GM10248 (cell line): Measurements from ENCODE around the gene PCNX2.

Source experiments
- CTCF ChIA-PET: fragments of 300-600 bp; sonication (Branson Sonifier 250); formaldehyde crosslinking; extraction: SDS; loops from one replicate; lab custom pipeline; 2021; ENCODE audit warnings: antibody characterized with exemption; lab: Yijun Ruan, JAX
- POLR2A ChIA-PET: fragments of 350-650 bp; sonication (Branson Sonifier 250); formaldehyde crosslinking; extraction: SDS; loops from one replicate; lab custom pipeline; 2020; ENCODE audit warnings: antibody characterized with exemption; lab: Yijun Ruan, JAX
- DNase-seq: peaks from one replicate; pipeline ENCODE4 v3.0.0; 2012; ENCODE audit errors: extremely low spot score
- TF ChIP-seq, protein P1 (sequence below): IDR thresholded peaks from 2 replicates; pipeline ENCODE4 v1.5.1; 2012; ENCODE audit warnings: mild to moderate bottlenecking, low read depth; ENCODE audit errors: extremely low read depth, missing control alignments, control extremely low read depth

PCNX2 gene

DNA sequence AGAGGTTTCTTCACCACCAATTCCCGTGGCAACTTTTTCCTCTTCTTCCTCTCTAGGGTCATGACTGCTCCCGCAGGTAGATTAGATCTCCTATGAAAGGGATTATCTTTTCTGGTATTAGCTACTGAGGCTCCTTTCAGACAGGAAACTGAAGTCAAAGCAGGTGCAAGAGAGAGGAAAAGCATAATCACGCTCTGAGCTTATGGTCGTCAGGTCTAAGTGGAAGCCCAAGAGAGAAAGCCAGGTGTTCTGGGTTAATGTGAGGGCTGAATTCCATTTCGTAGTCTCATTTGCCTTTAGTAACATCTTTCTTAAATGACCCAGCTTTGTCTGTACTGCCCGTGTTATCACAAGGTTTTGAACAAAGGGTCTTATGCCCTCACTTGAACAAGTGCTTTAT lies 23.7 kb upstream of the PCNX2 start:
- DNase-seq, result no peak
- ChIA-PET POLR2A (no interaction called here), CTCF (interaction anchor here (4.6 kb wide), 1 partner anchor 13 kb away, joined by 20 read pairs; no protein-coding TSS in a partner anchor)
- TF ChIP-seq, protein P1, sequence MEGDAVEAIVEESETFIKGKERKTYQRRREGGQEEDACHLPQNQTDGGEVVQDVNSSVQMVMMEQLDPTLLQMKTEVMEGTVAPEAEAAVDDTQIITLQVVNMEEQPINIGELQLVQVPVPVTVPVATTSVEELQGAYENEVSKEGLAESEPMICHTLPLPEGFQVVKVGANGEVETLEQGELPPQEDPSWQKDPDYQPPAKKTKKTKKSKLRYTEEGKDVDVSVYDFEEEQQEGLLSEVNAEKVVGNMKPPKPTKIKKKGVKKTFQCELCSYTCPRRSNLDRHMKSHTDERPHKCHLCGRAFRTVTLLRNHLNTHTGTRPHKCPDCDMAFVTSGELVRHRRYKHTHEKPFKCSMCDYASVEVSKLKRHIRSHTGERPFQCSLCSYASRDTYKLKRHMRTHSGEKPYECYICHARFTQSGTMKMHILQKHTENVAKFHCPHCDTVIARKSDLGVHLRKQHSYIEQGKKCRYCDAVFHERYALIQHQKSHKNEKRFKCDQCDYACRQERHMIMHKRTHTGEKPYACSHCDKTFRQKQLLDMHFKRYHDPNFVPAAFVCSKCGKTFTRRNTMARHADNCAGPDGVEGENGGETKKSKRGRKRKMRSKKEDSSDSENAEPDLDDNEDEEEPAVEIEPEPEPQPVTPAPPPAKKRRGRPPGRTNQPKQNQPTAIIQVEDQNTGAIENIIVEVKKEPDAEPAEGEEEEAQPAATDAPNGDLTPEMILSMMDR, result no peak

DNA sequence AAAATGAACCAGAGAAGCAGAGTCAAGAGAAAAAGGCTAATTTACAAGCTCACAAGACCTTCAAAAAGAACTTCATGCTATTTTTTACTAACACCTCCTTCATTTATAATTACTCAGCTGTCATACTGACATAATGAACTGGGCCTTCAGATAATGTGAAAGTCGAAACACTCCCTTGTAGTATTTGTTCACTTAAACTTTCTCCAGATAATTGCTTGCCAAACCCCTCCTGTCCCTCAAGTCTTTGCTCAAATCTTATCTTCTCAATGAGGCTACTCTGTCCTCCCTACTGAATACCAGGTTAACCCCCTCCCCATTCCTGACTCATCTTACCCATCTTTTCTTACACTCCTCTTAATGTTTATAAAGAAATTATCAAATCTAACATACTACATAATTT lies 20.9 kb upstream of the PCNX2 start:
- DNase-seq, result no peak
- ChIA-PET POLR2A (no interaction called here), CTCF (interaction anchor here (0.8 to 4.6 kb wide), 5 partner anchors 8 to 799 kb away, joined by 3 to 20 read pairs (median 4); no protein-coding TSS in a partner anchor)
- TF ChIP-seq, protein P1, result no peak

DNA sequence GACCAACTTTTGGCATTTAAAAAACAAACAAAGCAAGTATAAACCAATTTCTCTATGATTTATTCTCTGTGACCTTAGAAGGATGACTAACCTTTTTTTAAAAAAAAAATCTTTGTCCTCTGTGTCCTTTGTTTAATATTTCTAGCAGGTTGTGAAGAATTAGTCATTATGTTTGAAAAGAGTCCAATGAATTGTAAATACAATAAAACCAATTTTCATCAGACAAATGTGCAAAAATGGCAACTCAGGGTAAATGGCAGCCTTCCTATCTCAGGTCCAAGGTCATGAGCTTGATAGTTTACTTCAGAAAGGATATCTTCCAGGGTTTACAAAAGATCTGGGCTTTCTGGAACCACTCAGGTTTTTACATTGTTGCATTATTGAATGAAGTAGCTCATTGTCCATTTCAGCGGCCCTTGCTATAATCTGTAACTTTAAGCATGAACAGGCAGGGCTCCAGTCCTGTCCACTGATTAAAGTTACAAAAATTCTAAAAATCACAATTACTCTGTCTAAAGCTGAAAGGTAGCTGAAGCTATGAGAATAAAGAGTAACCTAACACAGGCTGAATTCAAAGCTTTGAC lies 20.3 kb upstream of the PCNX2 start:
- no peak for DNase-seq
- POLR2A ChIA-PET, result no interaction called here
- CTCF ChIA-PET, result interaction anchor here (0.8 to 4.6 kb wide), 5 partner anchors 8 to 799 kb away, joined by 3 to 20 read pairs (median 4); no protein-coding TSS in a partner anchor
- TF ChIP-seq, protein P1, result no peak

DNA sequence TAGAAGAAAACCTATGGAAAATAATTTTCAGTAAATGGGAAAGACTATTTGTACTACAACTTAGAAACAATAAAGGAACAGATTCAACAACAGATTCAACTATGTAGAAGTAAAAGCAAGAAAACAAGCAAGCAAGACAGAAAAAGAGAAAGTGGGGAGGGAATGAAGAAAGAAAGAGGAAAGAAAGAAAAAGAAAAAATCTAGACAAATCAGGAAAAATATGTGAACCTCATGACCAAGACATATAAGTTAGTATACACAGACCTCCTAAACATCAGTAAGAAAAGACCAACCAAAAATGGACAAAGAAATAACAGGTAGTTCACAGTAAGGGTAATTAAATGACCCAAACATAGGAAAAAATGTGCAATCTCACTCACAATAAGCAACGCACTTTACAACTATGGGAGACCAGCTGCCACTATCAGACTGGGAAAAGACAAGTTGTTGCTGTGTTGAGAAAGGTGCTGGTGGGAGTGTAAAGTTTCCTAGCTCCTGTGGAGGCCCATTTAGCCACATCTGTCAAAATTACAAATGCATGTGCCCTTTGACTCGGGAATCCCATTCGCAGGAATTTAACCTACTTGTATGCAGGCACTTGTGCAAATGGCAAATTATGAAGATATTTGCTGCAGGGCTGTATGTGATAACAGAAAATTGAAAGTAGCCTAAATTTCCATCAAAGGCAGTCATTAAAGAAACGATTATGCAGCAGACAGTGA lies 18.1 kb upstream of the PCNX2 start:
- ChIA-PET CTCF (interaction anchor here (1.0 kb wide), 1 partner anchor 9 kb away, joined by 3 read pairs; no protein-coding TSS in a partner anchor), POLR2A (no interaction called here)
- TF ChIP-seq, protein P1, result no peak
- DNase-seq, result no peak

DNA sequence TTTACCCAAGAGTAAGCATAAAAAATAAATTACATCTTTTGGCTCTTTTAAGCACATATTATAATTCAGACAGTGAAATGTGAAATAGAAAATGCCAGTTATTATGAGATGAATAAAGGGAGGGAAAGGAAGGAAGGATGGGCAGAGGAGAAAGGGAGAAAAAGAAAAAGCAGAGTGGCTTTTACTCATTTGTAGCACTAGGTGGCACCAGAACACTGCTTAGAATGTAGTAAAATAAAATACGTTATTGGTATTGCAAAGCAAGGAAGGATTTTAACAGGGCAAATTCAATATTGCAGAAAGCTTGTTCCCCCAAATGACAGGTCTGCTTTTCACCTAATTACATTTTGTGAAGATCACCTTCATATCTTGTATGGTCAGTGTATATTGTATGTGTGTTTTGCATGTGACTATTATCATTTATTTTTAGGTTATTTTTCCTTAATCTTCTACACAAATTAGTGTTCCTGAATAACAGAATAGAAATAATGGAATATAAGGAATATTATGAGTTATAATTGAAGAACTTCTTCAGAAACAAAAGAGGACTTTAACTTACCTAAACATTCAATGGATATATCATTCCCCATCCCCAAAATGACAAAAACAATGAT lies 9.1 kb upstream of the PCNX2 start:
- DNase-seq, result no peak
- ChIA-PET CTCF (interaction anchor here (0.6 to 3.0 kb wide), 10 partner anchors 9 to 78 kb away, joined by 3 to 20 read pairs (median 3); partner anchors contain the start of gene PCNX2), POLR2A (no interaction called here)
- TF ChIP-seq, protein P1, result peak; percentile 76

DNA sequence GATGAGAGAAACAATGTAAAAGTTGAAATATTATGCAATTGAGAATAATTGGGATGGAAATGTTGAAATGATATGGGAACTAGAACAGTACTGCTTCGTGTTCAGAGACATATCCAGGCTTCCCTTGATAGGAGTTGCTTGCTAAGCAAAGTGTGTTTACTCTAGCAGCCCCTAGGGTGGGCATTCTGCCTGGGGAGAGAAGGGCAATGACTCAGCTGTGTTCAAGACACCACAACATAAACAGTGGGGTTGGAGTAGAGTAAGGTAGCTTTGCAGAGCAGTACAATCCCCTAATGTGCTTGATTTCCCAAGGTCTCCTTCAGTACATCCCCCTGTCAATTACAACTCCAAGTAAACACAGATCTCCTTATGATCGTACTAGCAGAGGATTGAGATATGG lies 4.8 kb upstream of the PCNX2 start:
- TF ChIP-seq, protein P1, result no peak
- ChIA-PET POLR2A (no interaction called here), CTCF (no interaction called here)
- DNase-seq, result no peak
